ENCODE data around the gene OR2B2.

GRCh38 chr6:27956941-27957340 lies 44.7 kb upstream of the OR2B2 start, which contains the start of gene OR2B6:
- TF ChIP-seq, protein P1, sequence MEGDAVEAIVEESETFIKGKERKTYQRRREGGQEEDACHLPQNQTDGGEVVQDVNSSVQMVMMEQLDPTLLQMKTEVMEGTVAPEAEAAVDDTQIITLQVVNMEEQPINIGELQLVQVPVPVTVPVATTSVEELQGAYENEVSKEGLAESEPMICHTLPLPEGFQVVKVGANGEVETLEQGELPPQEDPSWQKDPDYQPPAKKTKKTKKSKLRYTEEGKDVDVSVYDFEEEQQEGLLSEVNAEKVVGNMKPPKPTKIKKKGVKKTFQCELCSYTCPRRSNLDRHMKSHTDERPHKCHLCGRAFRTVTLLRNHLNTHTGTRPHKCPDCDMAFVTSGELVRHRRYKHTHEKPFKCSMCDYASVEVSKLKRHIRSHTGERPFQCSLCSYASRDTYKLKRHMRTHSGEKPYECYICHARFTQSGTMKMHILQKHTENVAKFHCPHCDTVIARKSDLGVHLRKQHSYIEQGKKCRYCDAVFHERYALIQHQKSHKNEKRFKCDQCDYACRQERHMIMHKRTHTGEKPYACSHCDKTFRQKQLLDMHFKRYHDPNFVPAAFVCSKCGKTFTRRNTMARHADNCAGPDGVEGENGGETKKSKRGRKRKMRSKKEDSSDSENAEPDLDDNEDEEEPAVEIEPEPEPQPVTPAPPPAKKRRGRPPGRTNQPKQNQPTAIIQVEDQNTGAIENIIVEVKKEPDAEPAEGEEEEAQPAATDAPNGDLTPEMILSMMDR (IDR thresholded peaks at IDR 0.05; ENCODE audit: poor library complexity): no peak
- TF ChIP-seq EZH2 (IDR thresholded peaks at IDR 0.05; ENCODE audit: borderline replicate concordance) (no peak), EZH2phosphoT487 (IDR thresholded peaks at IDR 0.05; ENCODE audit: low read depth, severe bottlenecking, unreplicated experiment) (no peak)

Data from hepatocyte (in vitro differentiated cells).